Progenitor cell of endocrine pancreas (in vitro differentiated cells): ENCODE data around the gene CPEB2. TPM values are rescaled to one million over a fixed set of nuclear protein-coding genes. Genes with fewer than 3 reads are reported as not detected.

Source experiments
- DNase-seq: peaks from one replicate; pipeline ENCODE4 v3.0.0; 2021; ENCODE audit warnings: low spot score; ENCODE audit not compliant: unreplicated experiment
- H3K27ac Mint-ChIP-seq: 2 replicates; pipeline ENCODE4 v1.8.0; 2021; ENCODE audit warnings: mild to moderate bottlenecking, moderate library complexity, mixed read lengths
- H3K27me3 Mint-ChIP-seq: 2 replicates; pipeline ENCODE4 v1.8.0; 2021; ENCODE audit warnings: mixed read lengths
- H3K36me3 Mint-ChIP-seq: 2 replicates; pipeline ENCODE4 v1.8.0; 2022; ENCODE audit warnings: mixed read lengths; ENCODE audit not compliant: insufficient read depth
- H3K4me1 Mint-ChIP-seq: 2 replicates; pipeline ENCODE4 v1.8.0; 2021; ENCODE audit warnings: low read depth, mixed read lengths
- H3K4me3 Mint-ChIP-seq: 2 replicates; pipeline ENCODE4 v1.8.0; 2021; ENCODE audit warnings: low read depth, mild to moderate bottlenecking, moderate library complexity, mixed read lengths
- H3K9me3 Mint-ChIP-seq: 2 replicates; pipeline ENCODE4 v1.8.0; 2021; ENCODE audit warnings: low read depth, mixed read lengths
- CTCF ChIP-seq: fragments of 200-600 bp; sonication (generic); IDR thresholded peaks from one replicate; pipeline ENCODE4 v1.5.0; 2021; ENCODE audit warnings: antibody characterized with exemption, mild to moderate bottlenecking; ENCODE audit not compliant: unreplicated experiment
- total RNA-seq: library from RNA; stranded (reverse); gene quantifications from 2 replicates; pipeline ENCODE4 v1.2.1, GENCODE V29; 2021

Gene CPEB2
- total RNA-seq, 1 donor from 2014 or later, result 3.5 TPM

DNA sequence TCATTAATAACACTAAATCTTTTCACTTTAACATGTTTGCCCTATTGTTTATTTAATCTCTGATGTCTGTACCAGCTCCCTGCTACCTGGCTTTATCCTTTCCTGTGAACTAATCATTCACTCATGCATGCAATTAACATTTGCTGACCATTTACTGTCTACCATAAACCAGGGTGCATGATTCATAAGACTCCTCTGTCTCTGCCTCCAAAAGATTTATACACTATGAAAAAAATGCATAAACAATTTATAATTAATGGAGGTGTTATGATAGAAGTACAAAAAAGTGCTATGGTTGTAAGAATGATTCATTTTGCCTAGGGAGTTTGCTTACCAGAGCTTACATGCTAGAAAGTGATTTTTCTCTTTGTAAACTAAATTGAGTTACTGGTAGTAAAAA lies 24.5 kb upstream of the CPEB2 start:
- DNase-seq, result no peak
- no peak overlapping the region for H3K4me3 Mint-ChIP-seq
- no peaks in the 10 kb centered on the region for H3K27me3 Mint-ChIP-seq
- no peaks in the 10 kb centered on the region for H3K36me3 Mint-ChIP-seq
- no peaks in the 10 kb centered on the region for H3K4me1 Mint-ChIP-seq
- peaks cover 8% of the 10 kb centered on the region for H3K9me3 Mint-ChIP-seq
- TF ChIP-seq CTCF, result no peak
- H3K27ac Mint-ChIP-seq, result no peak overlapping the region

DNA sequence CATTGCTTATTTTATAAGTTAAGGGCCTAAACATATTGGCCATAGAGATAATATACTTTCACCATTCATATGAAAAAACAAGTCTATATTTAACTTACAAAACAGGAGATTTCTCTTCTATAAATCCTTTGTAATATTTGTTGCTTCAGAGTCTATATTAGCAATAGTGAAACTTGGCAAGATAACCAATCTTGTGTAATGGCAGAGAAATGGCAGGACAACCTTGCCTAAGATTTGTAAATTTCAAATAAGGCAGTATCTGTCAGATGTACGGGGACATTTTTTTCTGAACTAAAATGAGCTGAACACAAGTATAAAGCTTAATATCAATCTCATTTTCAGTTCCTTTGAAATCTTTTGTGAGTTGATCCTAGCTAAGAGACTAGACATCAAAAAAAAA lies 17.8 kb upstream of the CPEB2 start:
- Mint-ChIP-seq H3K4me1 (no peaks in the 10 kb centered on the region), H3K9me3 (no peaks in the 10 kb centered on the region)

DNA sequence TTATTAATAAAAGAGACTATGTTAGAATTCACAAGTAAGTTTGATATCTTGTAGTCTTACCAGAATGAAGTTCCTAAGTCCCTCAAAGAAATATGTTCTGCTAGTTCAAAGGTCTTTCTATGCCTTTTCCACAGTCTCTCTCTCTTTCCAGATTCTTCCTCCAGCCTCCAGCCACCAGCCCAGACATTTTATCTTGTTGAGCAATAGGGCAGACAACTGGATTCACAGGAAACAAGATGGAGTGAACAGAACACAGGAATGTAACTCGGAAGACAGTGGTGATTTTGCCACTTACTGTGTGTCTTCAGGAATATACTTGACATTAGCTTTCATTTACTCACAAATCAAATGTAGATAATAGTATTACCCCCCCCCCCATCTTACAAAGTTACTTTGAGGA lies 17.1 kb upstream of the CPEB2 start:
- Mint-ChIP-seq H3K27ac (no peak overlapping the region), H3K36me3 (no peaks in the 10 kb centered on the region), H3K4me1 (no peaks in the 10 kb centered on the region), H3K4me3 (no peak overlapping the region), H3K27me3 (no peaks in the 10 kb centered on the region), H3K9me3 (no peaks in the 10 kb centered on the region)
- TF ChIP-seq CTCF, result no peak
- no peak for DNase-seq

More for the DNA sequence above, 17.8 kb upstream of the CPEB2 start:
- no peaks in the 10 kb centered on the region for H3K27me3 Mint-ChIP-seq
- no peak overlapping the region for H3K4me3 Mint-ChIP-seq
- H3K27ac Mint-ChIP-seq, result no peak overlapping the region
- no peak for DNase-seq
- H3K36me3 Mint-ChIP-seq, result no peaks in the 10 kb centered on the region
- no peak for TF ChIP-seq CTCF

DNA sequence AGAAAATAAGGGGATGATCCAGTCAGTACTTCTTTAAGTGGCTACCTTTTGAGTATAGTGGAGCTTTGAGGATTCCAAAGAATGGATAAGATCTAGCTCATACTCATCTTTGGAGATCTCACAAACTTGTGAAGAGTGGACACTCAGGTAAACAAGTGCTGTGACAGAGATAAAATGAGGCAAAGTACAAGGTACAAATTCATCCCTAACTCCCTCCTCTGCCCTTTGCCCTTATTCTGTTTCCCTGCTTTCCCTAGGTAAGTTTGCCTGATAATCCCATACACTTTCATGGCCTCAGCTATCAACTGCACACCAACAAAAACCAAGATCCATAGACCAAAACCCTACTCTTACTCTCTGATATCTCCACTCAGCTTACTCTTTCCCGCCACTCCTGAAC lies 16.4 kb upstream of the CPEB2 start:
- Mint-ChIP-seq H3K36me3 (no peaks in the 10 kb centered on the region), H3K4me3 (no peak overlapping the region), H3K9me3 (no peaks in the 10 kb centered on the region), H3K27ac (no peak overlapping the region), H3K27me3 (no peaks in the 10 kb centered on the region), H3K4me1 (no peaks in the 10 kb centered on the region)
- DNase-seq, result no peak
- TF ChIP-seq CTCF, result no peak

GRCh38 chr4:14987054-14987453 lies 15.2 kb upstream of the CPEB2 start:
- H3K4me3 Mint-ChIP-seq, result no peak overlapping the region
- H3K27me3 Mint-ChIP-seq, result no peaks in the 10 kb centered on the region
- TF ChIP-seq CTCF, result no peak
- no peak for DNase-seq
- no peaks in the 10 kb centered on the region for H3K9me3 Mint-ChIP-seq
- H3K36me3 Mint-ChIP-seq, result no peaks in the 10 kb centered on the region
- H3K4me1 Mint-ChIP-seq, result no peaks in the 10 kb centered on the region
- no peak overlapping the region for H3K27ac Mint-ChIP-seq

GRCh38 chr4:14990484-14990883 lies 11.8 kb upstream of the CPEB2 start:
- no peak overlapping the region for H3K27ac Mint-ChIP-seq
- no peak for TF ChIP-seq CTCF
- H3K4me3 Mint-ChIP-seq, result no peak overlapping the region
- no peak for DNase-seq
- H3K4me1 Mint-ChIP-seq, result no peaks in the 10 kb centered on the region
- no peaks in the 10 kb centered on the region for H3K36me3 Mint-ChIP-seq
- no peaks in the 10 kb centered on the region for H3K27me3 Mint-ChIP-seq
- H3K9me3 Mint-ChIP-seq, result no peaks in the 10 kb centered on the region
